H54 (cell line): Measurements from ENCODE around the gene IRS2.

Experiments
- DNase-seq: peaks from one replicate; pipeline ENCODE4 v3.0.0; 2011; ENCODE audit warnings: low spot score, mixed read lengths; ENCODE audit not compliant: insufficient read length
- FAIRE-seq: peaks from 3 replicates; lab custom pipeline; 2011; peaks lifted over from hg19 to GRCh38; lab: Jason Lieb, UNC
- POLR2A ChIP-seq: IDR thresholded peaks from 2 replicates; pipeline ENCODE4 v1.6.1; 2011; ENCODE audit warnings: low read depth, mild to moderate bottlenecking, low read length

IRS2 gene

DNA sequence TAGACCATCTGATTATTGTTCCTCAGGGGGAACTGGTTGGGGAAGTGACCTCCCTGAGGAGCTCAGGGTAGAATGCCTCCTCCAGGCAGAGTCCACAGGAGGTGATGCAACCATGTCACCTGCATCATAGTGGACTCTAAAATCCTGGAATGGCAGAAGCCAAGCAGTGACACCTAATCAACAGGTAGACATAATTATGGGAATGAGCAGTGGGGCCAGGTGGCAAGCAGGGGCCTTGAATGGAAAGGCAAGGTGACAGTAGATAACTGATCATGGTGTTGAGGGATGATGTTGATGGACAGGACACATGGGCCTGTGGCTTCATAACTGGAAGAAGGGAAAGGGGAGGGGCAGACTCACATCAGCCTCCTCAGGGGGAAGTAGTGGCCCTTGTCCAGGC lies 27.3 kb upstream of the IRS2 start:
- no peak for TF ChIP-seq POLR2A
- FAIRE-seq (no peak), DNase-seq (no peak)

GRCh38 chr13:109812382-109812781 lies 26.0 kb upstream of the IRS2 start:
- TF ChIP-seq POLR2A = no peak
- DNase-seq = no peak
- no peak for FAIRE-seq

- FAIRE-seq (no peak), DNase-seq (no peak)
- TF ChIP-seq POLR2A = no peak
These were observed 24.6 kb upstream of the IRS2 start for GRCh38 chr13:109810761-109811510.

- FAIRE-seq = no peak
- TF ChIP-seq POLR2A = no peak
- DNase-seq = no peak
These were observed 23.0 kb upstream of the IRS2 start for GRCh38 chr13:109809216-109809932.

DNA sequence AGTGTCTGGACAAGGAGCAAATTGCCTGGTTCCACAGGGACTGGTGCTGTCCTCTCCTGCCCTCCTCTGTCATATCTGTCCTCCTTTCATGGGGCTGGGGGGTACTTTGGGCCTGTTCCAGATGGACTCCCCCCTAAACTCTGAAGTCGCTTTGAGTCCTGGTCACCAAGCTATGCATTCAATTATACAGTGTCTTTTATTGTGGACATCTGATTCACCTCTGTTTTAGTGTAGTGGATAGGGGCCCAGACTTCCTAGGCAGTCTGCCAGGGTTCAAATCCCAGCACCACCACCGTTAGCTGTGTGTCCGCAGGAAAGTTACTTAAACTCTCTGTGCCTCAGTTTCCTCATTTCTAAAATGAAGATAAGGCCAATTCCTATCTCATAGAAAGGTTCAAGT lies 21.0 kb upstream of the IRS2 start:
- FAIRE-seq (no peak), DNase-seq (no peak)
- TF ChIP-seq POLR2A = no peak

DNA sequence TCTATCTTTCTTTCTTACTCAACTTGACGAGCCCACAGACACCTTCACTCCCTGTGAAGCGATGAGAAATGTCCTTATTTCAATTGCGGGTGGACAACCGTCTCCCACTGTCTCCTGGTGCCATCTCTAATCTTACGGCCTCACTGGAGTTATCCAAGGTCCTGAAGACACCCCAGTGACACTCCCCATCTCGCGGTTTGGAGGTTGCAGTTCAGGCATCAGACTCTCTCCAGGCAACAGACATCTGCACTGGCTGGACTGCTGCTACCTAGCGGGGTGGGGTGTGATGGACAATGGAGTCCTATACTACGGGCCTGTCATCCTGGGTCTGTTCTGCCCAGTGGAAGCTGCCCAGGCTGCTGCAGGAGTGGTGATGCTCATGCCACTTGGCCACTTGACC lies 18.3 kb upstream of the IRS2 start:
- DNase-seq (no peak), FAIRE-seq (no peak)
- TF ChIP-seq POLR2A = no peak

GRCh38 chr13:109803825-109804224 lies 17.4 kb upstream of the IRS2 start:
- no peak for TF ChIP-seq POLR2A
- DNase-seq = no peak
- FAIRE-seq = no peak

GRCh38 chr13:109802936-109803335 lies 16.6 kb upstream of the IRS2 start:
- TF ChIP-seq POLR2A = no peak
- FAIRE-seq = no peak
- no peak for DNase-seq

DNA sequence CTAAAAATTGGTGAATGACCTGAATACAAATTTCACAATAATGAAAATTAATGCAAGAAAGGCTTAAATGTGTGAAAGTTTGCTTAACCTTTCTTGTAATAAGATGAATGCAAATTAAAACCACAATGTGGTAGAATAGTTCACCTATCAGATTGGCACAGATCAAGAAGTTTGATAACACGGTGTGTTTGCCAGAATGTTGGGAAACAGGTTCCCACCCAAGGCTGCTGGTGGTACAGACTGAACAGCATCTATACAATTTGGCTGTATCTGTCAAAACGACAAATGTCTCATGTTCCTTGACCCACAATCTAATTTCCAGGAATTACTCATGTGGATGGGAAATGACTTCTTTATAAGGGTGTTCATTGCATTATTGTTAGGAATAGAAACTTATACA lies 8.6 kb upstream of the IRS2 start:
- no peak for DNase-seq
- FAIRE-seq = peak; percentile 90
- no peak for TF ChIP-seq POLR2A

- TF ChIP-seq POLR2A = no peak
- FAIRE-seq (peak; percentile 74), DNase-seq (no peak)
These were observed 7.7 kb upstream of the IRS2 start for GRCh38 chr13:109794095-109794494.

GRCh38 chr13:109792416-109793059 lies 6.2 kb upstream of the IRS2 start:
- FAIRE-seq = no peak
- TF ChIP-seq POLR2A = no peak
- no peak for DNase-seq

GRCh38 chr13:109790942-109791605 lies 4.7 kb upstream of the IRS2 start:
- FAIRE-seq (peak; percentile 99), DNase-seq (peak; percentile 52)
- TF ChIP-seq POLR2A = no peak

GRCh38 chr13:109790086-109790485 lies 3.7 kb upstream of the IRS2 start:
- FAIRE-seq (peak; percentile 20), DNase-seq (no peak)
- no peak for TF ChIP-seq POLR2A

DNA sequence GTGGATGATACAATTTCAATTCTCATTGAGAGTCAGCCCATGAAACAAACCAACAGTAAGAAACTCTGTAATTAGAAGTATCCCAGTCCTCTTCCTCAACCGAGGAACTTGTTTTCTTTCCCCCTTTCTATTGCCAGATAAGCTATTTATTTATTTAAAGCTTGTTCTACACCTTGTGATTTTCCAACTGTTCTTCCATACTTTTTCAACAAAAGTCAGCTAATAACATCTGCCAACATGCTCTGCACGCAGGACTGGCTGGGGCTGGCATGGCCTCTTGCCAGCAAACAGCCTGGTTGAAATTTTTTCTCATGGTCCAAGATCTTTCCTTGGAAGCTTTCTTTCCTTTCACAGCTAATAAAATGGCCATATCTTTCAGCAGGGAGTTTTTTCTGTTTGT lies 2.9 kb upstream of the IRS2 start:
- no peak for FAIRE-seq
- no peak for DNase-seq
- TF ChIP-seq POLR2A = no peak
